ENCODE data around the gene MEDAG. TPM values are rescaled to one million over a fixed set of nuclear protein-coding genes. Genes with fewer than 3 reads are reported as not detected.

The MEDAG gene
- total RNA-seq (2021; ENCODE audit: unreplicated experiment): 0.67 TPM
- 0.28 TPM for polyA plus RNA-seq (2012; ENCODE audit: insufficient read length)
- Bru-seq, nascent RNA: percentile 26 among the genes with signal in this experiment
- BruChase-seq, experiment 1, labeled RNA remaining after a 2-hour chase: percentile 15 among the genes with signal in this experiment
- percentile 13 among the genes with signal in this experiment for BruChase-seq, experiment 2, labeled RNA remaining after a 6-hour chase
- long read RNA-seq, partial matches to known transcripts: 0 of 2 reads
- long read RNA-seq, other reads (novel, unspliced or antisense): 1 of 2 reads

DNA sequence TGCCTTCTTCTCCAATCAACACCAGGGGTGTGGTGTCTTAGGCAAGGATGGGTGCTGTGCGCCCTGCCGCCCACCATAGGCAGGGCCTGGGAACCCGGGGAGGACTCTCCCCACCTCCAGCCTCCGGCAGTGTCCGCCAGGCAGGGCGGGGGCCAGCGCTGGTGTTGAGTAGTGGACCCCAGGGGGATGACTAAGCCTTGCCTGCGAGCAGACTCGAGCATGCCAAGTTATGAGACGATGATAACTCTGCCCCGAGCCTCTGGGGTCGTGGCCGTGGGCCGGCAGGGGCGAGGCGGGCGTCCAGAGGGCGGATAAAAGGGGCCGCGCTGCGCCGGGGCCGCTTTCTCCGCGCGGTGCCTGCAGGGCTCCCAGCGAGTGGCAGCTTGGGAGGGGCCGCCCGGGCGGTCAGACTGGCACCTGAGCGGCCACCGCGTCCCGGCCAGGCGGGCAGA lies at the start of gene MEDAG:
MEDAG (plus strand) TSS at position 340 of the 452 bp plus-strand sequence. CDS start 245 bp downstream, outside the sequence.
- ATAC-seq (peak; percentile 59), DNase-seq (ENCODE audit: low read depth, low spot score) (no peak)
- H3K9me3 ChIP-seq (ENCODE audit: control insufficient read depth, insufficient read depth, low read depth, low read length): no peaks in the 10 kb centered on the region
- H3K27ac ChIP-seq (ENCODE audit: low read length): no peak within 1 kb of the TSS
- CTCF ChIA-PET: no interaction called here
- POLR2A ChIA-PET: no interaction called here
- peak within 1 kb of the TSS; percentile 20 to 31 for H3K4me3 ChIP-seq (ENCODE audit: low read depth in 2 of 2, low read length in 2 of 2)
- H3K27me3 ChIP-seq (ENCODE audit: control insufficient read depth, insufficient read depth, low read length): peaks cover 15% of the 10 kb centered on the region
- in situ Hi-C loops (cut with HindIII; ENCODE audit: low pct_unique_long_range_greater_than_20kb, low sequenced_read_pairs): no loop called here
- no TSS peak for BruUV-seq (replicated peaks)
- TF ChIP-seq POLR2AphosphoS5 (IDR thresholded peaks at IDR 0.05; ENCODE audit: low read depth, low read length): no peak
- TF ChIP-seq, protein P1, sequence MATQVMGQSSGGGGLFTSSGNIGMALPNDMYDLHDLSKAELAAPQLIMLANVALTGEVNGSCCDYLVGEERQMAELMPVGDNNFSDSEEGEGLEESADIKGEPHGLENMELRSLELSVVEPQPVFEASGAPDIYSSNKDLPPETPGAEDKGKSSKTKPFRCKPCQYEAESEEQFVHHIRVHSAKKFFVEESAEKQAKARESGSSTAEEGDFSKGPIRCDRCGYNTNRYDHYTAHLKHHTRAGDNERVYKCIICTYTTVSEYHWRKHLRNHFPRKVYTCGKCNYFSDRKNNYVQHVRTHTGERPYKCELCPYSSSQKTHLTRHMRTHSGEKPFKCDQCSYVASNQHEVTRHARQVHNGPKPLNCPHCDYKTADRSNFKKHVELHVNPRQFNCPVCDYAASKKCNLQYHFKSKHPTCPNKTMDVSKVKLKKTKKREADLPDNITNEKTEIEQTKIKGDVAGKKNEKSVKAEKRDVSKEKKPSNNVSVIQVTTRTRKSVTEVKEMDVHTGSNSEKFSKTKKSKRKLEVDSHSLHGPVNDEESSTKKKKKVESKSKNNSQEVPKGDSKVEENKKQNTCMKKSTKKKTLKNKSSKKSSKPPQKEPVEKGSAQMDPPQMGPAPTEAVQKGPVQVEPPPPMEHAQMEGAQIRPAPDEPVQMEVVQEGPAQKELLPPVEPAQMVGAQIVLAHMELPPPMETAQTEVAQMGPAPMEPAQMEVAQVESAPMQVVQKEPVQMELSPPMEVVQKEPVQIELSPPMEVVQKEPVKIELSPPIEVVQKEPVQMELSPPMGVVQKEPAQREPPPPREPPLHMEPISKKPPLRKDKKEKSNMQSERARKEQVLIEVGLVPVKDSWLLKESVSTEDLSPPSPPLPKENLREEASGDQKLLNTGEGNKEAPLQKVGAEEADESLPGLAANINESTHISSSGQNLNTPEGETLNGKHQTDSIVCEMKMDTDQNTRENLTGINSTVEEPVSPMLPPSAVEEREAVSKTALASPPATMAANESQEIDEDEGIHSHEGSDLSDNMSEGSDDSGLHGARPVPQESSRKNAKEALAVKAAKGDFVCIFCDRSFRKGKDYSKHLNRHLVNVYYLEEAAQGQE (IDR thresholded peaks at IDR 0.05; ENCODE audit: insufficient read depth in 1 of 2, low read depth in 2 of 2, low read length in 1 of 2): no peak
- TF ChIP-seq TCF7L2 (IDR thresholded peaks at IDR 0.05; ENCODE audit: low read depth, low read length): peak; percentile 88
- intact Hi-C loops (cut with micrococcal nuclease; ENCODE audit: unreplicated experiment): no loop called here
- no peaks in the 10 kb centered on the region for H3K36me3 ChIP-seq (ENCODE audit: control insufficient read depth, insufficient read depth, low read length)
- H3K4me1 ChIP-seq (ENCODE audit: control insufficient read depth, insufficient read depth, low read length): peaks cover 8% of the 10 kb centered on the region

- ChIA-PET POLR2A (no interaction called here), CTCF (no interaction called here)
- no peaks in the 10 kb centered on the region; the same call in none of the 2 replicates for H3K4me1 ChIP-seq (ENCODE audit: control insufficient read depth, insufficient read depth, low read length)
- H3K27me3 ChIP-seq (ENCODE audit: control insufficient read depth, insufficient read depth, low read length): no peaks in the 10 kb centered on the region
- DNase-seq (ENCODE audit: low read depth, low spot score): no peak
- TF ChIP-seq, protein P1 (IDR thresholded peaks at IDR 0.05; ENCODE audit: insufficient read depth in 1 of 2, low read depth in 2 of 2, low read length in 1 of 2): no peak
- no peak for TF ChIP-seq TCF7L2 (IDR thresholded peaks at IDR 0.05; ENCODE audit: low read depth, low read length)
- TF ChIP-seq CTCF (IDR thresholded peaks at IDR 0.05): no peak
- TF ChIP-seq POLR2AphosphoS5 (IDR thresholded peaks at IDR 0.05; ENCODE audit: low read depth, low read length): no peak
- TF ChIP-seq SIN3A (IDR thresholded peaks at IDR 0.05; ENCODE audit: borderline replicate concordance, insufficient read depth, low read depth, low read length): no peak
- in situ Hi-C loops (cut with HindIII; ENCODE audit: low pct_unique_long_range_greater_than_20kb, low sequenced_read_pairs) (no loop called here), intact Hi-C loops (cut with micrococcal nuclease; ENCODE audit: unreplicated experiment) (no loop called here)
- H3K9me3 ChIP-seq (ENCODE audit: control insufficient read depth, insufficient read depth, low read depth, low read length): no peaks in the 10 kb centered on the region
- no peaks in the 10 kb centered on the region for H3K36me3 ChIP-seq (ENCODE audit: control insufficient read depth, insufficient read depth, low read length)
- no TSS peak for BruUV-seq (replicated peaks)
- H3K4me3 ChIP-seq (ENCODE audit: low read depth in 2 of 2, low read length in 2 of 2): no peak overlapping the region
- ATAC-seq: no peak; the same call in 1 of the 2 replicates
- peak overlapping the region; percentile 23; the same call in 1 of the 2 replicates for H3K27ac ChIP-seq (ENCODE audit: low read length)
Observed at GRCh38 chr13:30857018-30857417, 49.1 kb upstream of the MEDAG start.

Data from Panc1 (cell line).